ENCODE data around the gene SNX3.

DNA sequence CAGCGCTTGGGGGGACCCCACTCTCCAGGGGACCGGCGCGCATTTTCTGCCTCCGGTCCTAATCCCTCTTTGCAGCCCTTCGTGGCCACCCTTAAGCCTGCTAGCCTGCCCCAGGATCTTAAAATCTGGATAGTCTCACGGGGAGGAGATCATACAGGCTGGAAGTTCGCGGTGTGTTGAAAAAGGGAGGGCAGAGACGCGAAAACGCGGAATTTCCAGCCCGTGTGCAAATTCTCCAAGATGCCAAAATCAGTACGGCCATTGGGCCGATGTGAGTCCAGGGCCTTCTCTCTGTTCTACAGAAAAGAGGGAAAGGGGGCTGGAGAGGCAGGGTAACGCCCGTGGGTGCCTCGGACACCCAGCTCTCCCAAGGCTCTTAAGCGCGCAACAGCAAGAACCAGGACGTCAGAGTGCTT lies 85.7 kb downstream of the SNX3 start:
- TF ChIP-seq CTCF (IDR thresholded peaks at IDR 0.05) (no peak), EZH2 (IDR thresholded peaks at IDR 0.05; ENCODE audit: borderline replicate concordance, insufficient read depth, low read depth, low read length, poor library complexity, severe bottlenecking) (no peak)

All from B cell (primary cell).